ENCODE data around the gene IPO5. TPM values are rescaled to one million over a fixed set of nuclear protein-coding genes. Genes with fewer than 3 reads are reported as not detected.
"Not testable (repeated sequence)": the region's sequence is repeated elsewhere in the genome, so short reads cannot be mapped to it uniquely, and the experiment has no call there.

IPO5 gene
- total RNA-seq, 2 experiments from 2014 or later, result 62.2 to 73.3 TPM

- TF ChIP-seq CTCF (IDR thresholded peaks at IDR 0.05), result no peak
- peaks cover 0 to 2% of the 10 kb centered on the region in 2 experiments for H3K27me3 ChIP-seq (ENCODE audit: control insufficient read depth in 1 of 2, insufficient read depth in 2 of 2, low read length in 2 of 2)
- no peaks in the 10 kb centered on the region for H3K9me3 ChIP-seq (ENCODE audit: control insufficient read depth in 1 of 2, insufficient read depth in 1 of 2, low read length in 2 of 2)
- no peak overlapping the region for H3K27ac ChIP-seq (ENCODE audit: low read depth in 1 of 2, low read length in 2 of 2)
- Mint-ChIP-seq H3K36me3 (ENCODE audit: low read depth) (no peaks in the 10 kb centered on the region), H3K27me3 (peaks cover 4% of the 10 kb centered on the region), H3K9me3 (no peaks in the 10 kb centered on the region), H3K4me1 (ENCODE audit: low read depth) (no peaks in the 10 kb centered on the region), H3K4me3 (no peak overlapping the region), H3K27ac (no peak overlapping the region)
- no peak overlapping the region for H3K4me3 ChIP-seq (ENCODE audit: low read length)
- ChIA-PET POLR2A (no interaction called here), CTCF (no interaction called here)
- no peak for DNase-seq
- intact Hi-C loops (cut with DNase I, micrococcal nuclease), result no loop called here
- ATAC-seq (ENCODE audit: poor library complexity), result no peak
- H3K36me3 ChIP-seq (ENCODE audit: insufficient read depth, low read length), result no peaks in the 10 kb centered on the region
- no peaks in the 10 kb centered on the region for H3K4me1 ChIP-seq (ENCODE audit: insufficient read depth, low read length)
Observed at GRCh38 chr13:98032168-98032567, 78.7 kb downstream of the IPO5 start.

GRCh38 chr13:98033277-98034247 is 80.1 kb downstream of the IPO5 start:
- no peak for ATAC-seq (ENCODE audit: poor library complexity)
- Histone ChIP-seq H3K36me3 (ENCODE audit: insufficient read depth, low read length) (no peaks in the 10 kb centered on the region), H3K27ac (ENCODE audit: low read depth in 1 of 2, low read length in 2 of 2) (no peak overlapping the region), H3K4me1 (ENCODE audit: insufficient read depth, low read length) (no peaks in the 10 kb centered on the region), H3K9me3 (ENCODE audit: control insufficient read depth in 1 of 2, insufficient read depth in 1 of 2, low read length in 2 of 2) (no peaks in the 10 kb centered on the region), H3K27me3 (ENCODE audit: control insufficient read depth in 1 of 2, insufficient read depth in 2 of 2, low read length in 2 of 2) (peaks cover 0 to 2% of the 10 kb centered on the region in 2 experiments), H3K4me3 (ENCODE audit: low read length) (no peak overlapping the region)
- Mint-ChIP-seq H3K27ac (no peak overlapping the region), H3K4me1 (ENCODE audit: low read depth) (no peaks in the 10 kb centered on the region), H3K9me3 (no peaks in the 10 kb centered on the region), H3K4me3 (no peak overlapping the region), H3K27me3 (peaks cover 4% of the 10 kb centered on the region), H3K36me3 (ENCODE audit: low read depth) (no peaks in the 10 kb centered on the region)
- no peak for DNase-seq
- intact Hi-C loops (cut with DNase I, micrococcal nuclease), result no loop called here
- POLR2A ChIA-PET, result interaction anchor here (0.8 kb wide), 1 partner anchor 12 kb away, joined by 3 read pairs; no protein-coding TSS in a partner anchor
- CTCF ChIA-PET, result no interaction called here
- no peak for TF ChIP-seq CTCF (IDR thresholded peaks at IDR 0.05)

GRCh38 chr13:98035373-98035772 is 81.9 kb downstream of the IPO5 start:
- Mint-ChIP-seq H3K4me1 (ENCODE audit: low read depth) (no peaks in the 10 kb centered on the region), H3K9me3 (no peaks in the 10 kb centered on the region), H3K27ac (no peak overlapping the region), H3K36me3 (ENCODE audit: low read depth) (no peaks in the 10 kb centered on the region), H3K4me3 (no peak overlapping the region), H3K27me3 (peaks cover 4% of the 10 kb centered on the region)
- Histone ChIP-seq H3K4me3 (ENCODE audit: low read length) (no peak overlapping the region), H3K36me3 (ENCODE audit: insufficient read depth, low read length) (no peaks in the 10 kb centered on the region), H3K9me3 (ENCODE audit: control insufficient read depth in 1 of 2, insufficient read depth in 1 of 2, low read length in 2 of 2) (no peaks in the 10 kb centered on the region), H3K27ac (ENCODE audit: low read depth in 1 of 2, low read length in 2 of 2) (no peak overlapping the region), H3K4me1 (ENCODE audit: insufficient read depth, low read length) (no peaks in the 10 kb centered on the region), H3K27me3 (ENCODE audit: control insufficient read depth in 1 of 2, insufficient read depth in 2 of 2, low read length in 2 of 2) (peaks cover 0 to 2% of the 10 kb centered on the region in 2 experiments)
- CTCF ChIA-PET, result no interaction called here
- no peak for ATAC-seq (ENCODE audit: poor library complexity)
- POLR2A ChIA-PET, result no interaction called here
- intact Hi-C loops (cut with DNase I, micrococcal nuclease), result no loop called here
- TF ChIP-seq CTCF (IDR thresholded peaks at IDR 0.05), result no peak
- no peak for DNase-seq

GRCh38 chr13:98036564-98037302 is 83.3 kb downstream of the IPO5 start:
- H3K4me1 ChIP-seq (ENCODE audit: insufficient read depth, low read length); H3K9me3 ChIP-seq (ENCODE audit: control insufficient read depth in 1 of 2, insufficient read depth in 1 of 2, low read length in 2 of 2); H3K27me3 ChIP-seq (ENCODE audit: control insufficient read depth in 1 of 2, insufficient read depth in 2 of 2, low read length in 2 of 2); H3K4me3 Mint-ChIP-seq; H3K36me3 Mint-ChIP-seq (ENCODE audit: low read depth); H3K27ac ChIP-seq (ENCODE audit: low read depth in 1 of 2, low read length in 2 of 2); H3K4me3 ChIP-seq (ENCODE audit: low read length); ATAC-seq (ENCODE audit: poor library complexity); H3K36me3 ChIP-seq (ENCODE audit: insufficient read depth, low read length); CTCF ChIA-PET; DNase-seq; H3K27ac Mint-ChIP-seq; H3K9me3 Mint-ChIP-seq; intact Hi-C loops (cut with DNase I, micrococcal nuclease); POLR2A ChIA-PET; H3K4me1 Mint-ChIP-seq (ENCODE audit: low read depth); H3K27me3 Mint-ChIP-seq: not testable (repeated sequence)
